ENCODE data around the gene SPATA22.
"Not testable (repeated sequence)": the region's sequence is repeated elsewhere in the genome, so short reads cannot be mapped to it uniquely, and the experiment has no call there.

Gene SPATA22

DNA sequence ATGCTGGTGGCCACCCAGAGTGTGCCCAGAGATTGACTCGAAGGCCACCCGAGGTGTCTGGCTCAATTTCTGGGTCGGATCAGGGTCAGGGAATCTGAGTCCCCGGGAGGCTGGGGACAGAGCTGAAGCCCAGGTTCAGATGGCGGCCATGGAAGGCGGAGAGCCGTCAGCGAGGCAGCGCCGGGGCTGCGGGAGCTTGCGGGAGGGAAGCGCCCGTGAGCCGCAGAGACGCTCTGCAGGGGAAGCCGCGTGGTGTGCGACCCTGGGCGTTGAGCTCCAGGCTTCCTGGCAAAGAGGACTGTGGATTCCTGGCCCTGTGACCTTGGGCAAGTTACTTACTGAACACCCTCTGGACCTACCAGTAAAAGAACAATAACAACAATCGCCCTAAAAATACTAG is 518 bp upstream of the SPATA22 start:
- DNase-seq: no peak

DNA sequence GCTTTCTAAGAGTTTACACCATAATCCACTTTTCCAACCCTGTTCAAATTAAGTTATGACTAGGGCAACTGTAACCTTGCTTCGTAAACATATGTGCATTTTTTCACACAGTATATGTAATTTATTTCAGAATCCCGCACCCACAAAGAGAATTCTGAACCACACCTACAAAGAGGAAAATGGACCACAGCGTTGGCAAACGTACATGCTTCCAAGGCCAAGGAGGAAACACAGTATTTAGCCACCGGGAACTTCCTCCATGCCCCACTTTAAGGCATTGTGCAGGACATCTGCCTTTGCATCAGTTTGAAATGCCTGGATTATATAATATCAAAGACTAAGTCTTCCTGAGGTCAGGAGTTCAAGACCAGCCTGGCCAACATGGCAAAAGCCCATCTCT is 2.1 kb downstream of the SPATA22 start:
- no peak for DNase-seq

DNA sequence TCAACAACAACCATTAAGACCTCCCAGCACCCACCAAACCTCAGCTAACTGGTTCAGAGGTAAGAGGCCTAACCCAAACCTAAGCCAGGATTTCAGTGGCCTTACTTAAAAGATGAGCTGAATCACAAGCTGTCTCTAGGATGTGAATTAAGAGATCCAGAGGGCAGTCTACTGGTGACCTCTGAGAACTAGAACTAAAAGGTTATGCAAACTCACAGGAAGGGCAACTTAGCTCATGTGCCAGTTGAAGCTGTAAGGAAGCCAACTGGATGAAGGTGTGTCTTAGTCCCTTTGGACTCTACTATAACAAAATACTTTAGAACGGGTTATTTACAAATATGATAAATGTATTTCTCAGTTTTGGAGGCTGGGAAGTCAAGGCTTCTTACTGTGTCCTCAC is 5.3 kb downstream of the SPATA22 start:
- not testable (repeated sequence) for DNase-seq

DNA sequence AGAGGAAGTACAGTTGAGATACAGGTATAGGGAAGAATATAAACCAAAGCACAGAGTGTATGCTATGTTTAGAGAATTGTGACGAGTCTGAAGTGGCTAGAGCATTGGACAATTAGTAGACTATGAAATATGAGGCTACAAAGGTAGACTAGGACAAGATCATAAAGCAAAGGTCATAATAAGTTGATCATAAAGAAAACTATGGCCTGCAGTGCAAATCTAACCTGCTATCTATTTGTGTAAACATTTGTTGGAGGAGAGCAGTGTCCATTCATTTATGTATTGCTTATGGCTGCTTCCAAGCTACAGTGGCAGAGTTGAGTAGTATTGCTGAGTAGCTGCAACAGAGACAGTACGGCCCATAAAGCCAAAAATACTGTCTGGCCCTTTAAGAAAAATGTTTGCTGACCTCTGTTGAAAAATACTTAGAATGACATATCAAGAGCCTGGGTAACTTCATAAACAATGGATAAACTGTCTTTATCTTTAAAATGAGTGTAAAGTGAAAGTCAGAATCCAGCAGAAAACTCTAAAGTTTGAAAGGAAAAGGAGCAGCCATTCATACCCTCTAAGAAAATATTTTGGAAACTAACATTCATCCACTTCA is 23.5 kb downstream of the SPATA22 start:
- DNase-seq: no peak

DNA sequence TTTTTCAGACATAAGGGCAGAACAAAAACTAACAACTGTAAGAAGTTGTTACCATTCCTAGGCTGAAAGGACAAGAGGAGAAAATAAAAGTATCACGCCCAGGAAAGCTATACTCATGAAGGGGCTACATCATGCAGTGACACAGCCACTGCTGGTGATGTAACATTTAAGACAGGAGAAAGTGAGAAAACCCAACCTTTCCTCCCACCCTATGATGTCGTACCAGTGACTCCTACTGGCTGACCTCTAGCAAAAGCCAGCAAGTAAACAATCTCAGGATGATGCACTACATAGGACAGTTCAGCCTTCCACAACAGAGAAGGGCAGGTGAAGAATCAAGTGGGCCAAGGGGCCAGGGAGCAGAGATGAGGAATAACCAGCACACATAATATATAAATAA is 24.0 kb downstream of the SPATA22 start:
- DNase-seq: no peak

DNA sequence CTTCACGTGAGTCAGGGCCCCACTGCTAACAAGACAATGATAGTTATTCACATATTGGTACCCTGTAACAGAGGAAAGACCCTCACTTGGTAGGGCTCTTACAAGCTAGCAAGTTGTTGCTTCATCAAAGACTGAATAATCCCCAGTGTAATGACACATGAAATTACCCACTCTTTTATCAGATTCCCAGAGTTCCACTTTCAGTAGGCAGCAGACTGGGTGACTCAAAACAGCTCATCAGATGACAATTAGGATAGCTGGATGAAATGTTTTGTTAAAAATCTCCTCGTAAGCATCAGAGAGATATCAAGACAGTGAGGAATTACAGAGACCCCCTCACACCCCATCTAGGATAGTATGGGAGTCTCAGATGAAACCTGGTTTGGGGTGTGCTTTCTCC is 31.2 kb downstream of the SPATA22 start:
- DNase-seq: no peak

DNA sequence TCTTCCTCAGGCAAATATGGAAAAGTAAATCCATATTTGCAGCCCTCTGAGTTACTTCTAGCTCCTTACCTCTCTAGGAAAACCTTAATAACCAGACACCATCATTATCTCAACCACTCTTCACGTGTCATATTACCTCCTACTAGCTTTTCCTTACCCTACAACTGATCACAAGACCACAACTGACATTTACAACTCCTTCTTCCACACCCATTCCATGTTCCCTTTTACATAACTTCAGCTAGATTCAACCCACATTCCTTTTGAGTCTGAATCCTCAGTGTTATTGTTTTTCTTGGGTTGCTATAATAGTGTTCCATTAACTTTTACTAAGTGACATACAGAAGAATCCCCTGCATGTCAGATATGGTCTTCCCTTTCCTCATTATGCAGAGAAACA is 33.3 kb downstream of the SPATA22 start:
- DNase-seq: no peak

DNA sequence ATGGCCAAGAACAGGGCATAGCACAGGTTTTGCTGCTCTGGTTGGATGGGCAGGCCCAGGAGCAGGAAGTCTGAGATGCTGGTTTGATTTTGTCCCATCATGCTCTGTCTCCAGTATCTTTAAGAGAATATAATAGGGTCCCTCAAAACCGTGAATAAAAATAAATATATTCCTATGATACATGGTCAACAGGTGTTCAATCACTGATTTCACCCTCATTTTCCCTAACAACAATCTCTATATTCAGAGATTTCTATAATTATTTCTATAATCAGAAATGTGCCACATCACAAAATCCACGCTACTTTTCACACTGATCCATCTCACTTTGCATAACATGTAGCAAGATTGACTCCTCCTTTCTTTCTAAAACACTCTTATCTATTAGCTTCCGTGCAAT is 37.9 kb downstream of the SPATA22 start, which contains the start of gene OR1E2:
OR1E2 (minus strand) TSS at position 101 of the 400 bp plus-strand sequence; CDS start at position 101, 0 bp downstream.
- no peak for DNase-seq

DNA sequence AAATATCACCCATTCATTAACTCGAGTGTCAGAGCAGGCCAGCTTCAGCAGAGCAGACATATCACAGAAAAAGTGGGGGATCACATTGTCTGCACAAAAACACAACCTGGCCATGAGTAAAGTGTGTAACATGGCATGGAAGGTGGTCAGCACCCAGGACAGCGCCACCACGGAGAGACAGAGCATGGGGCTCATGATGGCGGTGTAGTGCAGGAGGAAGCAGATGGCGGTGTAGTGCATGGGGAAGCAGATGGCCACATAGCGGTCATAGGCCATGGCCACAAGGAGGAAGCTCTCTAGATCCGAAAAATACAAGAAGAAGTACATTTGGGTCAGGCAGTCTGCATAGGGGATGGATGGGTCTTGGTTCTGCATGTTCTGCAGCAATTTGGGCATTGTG is 38.4 kb downstream of the SPATA22 start:
- not testable (repeated sequence) for DNase-seq

DNA sequence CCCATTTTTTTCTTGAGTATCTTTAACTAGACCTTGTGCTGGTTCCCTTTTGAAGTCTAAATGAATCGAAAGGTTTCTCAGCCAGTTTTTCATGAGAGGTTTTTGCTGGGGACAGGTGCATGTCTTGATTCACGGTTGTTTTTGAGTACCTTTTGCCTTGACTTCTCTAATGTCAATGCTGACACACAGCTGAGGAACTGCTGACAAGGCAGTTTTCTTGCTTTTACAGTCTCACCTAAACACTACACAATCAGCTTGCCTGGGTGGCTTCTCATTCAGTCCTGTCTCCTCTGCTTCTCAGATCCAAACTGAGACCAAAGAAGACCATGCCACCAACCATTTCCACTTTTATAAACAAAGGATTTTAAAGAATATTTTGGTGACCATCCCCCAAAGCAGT is 53.4 kb downstream of the SPATA22 start:
- DNase-seq: no peak

DNA sequence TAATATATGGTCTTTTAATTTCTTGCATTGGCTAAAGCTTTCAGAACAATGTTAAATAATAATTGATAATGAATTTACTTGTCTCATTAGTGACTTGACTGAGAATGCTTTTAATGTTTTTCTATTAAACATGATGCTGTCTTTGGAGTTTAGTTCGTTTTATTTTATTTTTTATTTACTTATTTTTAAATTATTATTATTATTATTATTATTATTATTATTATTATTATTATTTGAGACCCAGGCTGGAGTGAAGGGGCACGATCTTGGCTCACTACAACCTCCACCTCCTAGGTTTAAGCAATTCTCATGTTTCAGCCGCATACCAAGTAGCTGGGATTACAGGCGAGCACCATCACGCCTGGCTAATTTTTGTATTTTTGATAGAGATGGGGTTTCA is 56.0 kb downstream of the SPATA22 start:
- no peak for DNase-seq

DNA sequence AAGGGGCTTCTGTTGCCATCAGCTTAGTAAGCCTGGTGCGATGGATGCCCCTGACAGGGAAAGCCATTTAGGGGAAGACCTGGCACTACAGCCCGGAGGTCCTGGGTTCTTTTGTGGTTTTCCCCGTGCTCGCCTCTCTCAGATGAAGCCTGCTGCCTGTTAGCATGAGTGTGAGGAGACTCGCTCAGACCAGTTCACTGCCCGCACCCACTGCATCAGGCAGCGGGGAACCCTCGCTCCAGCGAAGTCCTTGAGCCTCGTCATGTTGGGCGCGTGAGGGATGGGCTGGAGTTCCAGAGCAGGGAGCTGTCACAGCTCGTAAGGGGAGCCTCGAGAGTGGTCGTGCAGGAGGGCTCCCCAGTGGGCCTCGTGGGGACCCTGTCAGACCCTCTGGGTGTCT is 59.4 kb downstream of the SPATA22 start:
- DNase-seq: not testable (repeated sequence)

DNA sequence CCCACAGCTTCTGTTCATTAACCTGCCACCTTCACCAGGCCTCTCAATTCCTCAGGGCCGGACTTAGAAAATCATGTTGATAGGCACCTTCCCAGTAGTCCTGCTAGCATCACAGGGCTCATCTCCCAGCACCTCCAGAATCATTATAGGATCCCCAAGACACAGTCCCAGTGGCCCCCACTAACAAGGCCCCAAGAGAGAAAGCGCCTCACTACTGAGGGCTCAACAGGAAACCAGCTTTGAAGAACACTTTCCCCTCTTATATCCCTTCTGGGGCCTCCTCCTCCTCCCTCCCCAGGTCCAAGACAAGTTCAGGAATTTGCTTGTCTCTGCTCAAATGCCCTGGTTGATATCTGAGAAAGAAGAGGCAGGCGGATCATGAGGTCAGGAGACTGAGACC is 60.5 kb downstream of the SPATA22 start, which contains the start of gene OR3A3:
OR3A3 (plus strand) TSS at position 301 of the 400 bp plus-strand sequence.
- DNase-seq: no peak

DNA sequence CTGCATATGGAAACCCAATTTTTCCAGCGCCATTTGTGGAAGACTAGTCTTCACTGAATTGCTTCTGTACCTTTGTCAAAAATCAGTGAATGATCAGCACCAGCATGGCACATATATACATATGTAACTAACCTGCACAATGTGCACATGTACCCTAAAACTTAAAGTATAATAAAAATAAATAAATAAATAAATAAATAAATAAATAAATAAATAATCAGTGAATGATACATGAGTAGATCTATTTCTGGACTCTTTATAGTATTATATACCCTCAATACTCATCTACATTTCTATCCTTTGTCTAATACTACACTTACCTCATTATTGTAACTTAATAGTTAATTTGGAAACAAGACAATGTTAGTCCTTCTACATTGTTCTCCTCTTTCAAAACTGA is 67.8 kb downstream of the SPATA22 start:
- not testable (repeated sequence) for DNase-seq

DNA sequence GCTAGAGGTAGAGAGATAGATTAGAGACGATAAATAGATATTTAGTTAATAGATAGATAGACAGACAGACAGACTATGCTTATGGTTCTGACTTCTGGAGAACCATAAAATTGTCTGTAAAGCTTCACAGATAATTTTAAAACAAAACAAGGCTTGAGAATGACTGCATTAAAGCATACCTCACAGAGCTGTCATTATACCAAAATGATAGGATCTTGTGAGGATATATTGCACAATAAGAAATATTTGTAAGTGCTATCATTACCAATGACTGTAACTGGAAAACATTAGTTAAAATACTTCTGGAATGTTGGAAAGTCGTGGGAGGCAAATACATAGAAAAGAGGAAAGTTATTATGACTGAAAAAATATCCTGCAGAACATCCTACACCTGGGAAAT is 69.8 kb downstream of the SPATA22 start:
- no peak for DNase-seq

DNA sequence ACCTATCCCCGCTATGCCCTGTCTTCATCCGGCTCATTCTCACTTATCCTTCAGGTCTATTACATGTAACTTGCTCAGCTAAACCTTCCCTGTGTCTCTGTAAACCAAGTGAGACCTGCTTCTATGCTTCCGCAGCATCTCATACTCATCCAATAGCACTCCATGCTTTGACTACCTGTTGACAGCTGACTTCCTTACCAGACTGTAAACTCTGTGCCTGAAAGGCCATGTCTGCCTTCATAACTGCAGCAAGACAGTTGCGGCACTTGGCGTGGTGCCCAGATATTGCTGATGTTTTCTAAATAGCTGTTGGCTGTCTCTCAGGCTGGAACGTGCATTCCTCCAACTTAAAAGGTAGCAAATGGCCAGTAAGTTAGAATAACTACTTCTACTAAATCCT is 71.6 kb downstream of the SPATA22 start:
- DNase-seq: no peak

DNA sequence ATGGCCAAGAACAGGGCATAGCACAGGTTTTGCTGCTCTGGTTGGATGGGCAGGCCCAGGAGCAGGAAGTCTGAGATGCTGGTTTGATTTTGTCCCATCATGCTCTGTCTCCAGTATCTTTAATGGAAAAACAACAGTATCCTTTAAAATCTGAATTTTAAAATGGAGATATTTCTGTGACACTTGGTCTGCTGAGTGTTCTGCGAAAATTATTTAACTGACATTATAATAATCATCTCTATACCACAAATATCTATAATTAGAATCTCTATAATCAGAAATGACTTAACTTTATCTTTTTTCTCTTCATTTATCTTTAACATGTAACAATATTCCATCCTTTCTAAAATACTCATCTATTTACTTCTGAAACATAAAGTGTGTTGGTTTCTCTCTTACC is 73.3 kb downstream of the SPATA22 start, which contains the start of gene OR1E1:
OR1E1 (minus strand) TSS at position 101 of the 400 bp plus-strand sequence; CDS start at position 101, 0 bp downstream.
- DNase-seq: no peak

DNA sequence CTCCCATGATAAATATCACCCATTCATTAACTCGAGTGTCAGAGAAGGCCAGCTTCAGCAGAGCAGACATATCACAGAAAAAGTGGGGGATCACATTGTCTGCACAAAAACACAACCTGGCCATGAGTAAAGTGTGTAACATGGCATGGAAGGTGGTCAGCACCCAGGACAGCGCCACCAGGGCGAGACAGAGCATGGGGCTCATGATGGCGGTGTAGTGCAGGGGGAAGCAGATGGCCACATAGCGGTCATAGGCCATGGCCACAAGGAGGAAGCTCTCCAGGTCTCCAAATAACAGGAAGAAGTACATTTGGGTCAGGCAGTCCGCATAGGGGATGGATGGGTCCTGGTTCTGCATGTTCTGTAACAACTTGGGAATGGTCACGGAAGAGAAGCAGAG is 73.8 kb downstream of the SPATA22 start:
- not testable (repeated sequence) for DNase-seq

All from NCI-H2029 (cell line).